Jurkat, Clone E6-1 (cell line): Measurements from ENCODE around the gene APOLD1.
"Not testable (repeated sequence)": the region's sequence is repeated elsewhere in the genome, so short reads cannot be mapped to it uniquely, and the experiment has no call there.

Source experiments
- DNase-seq: peaks from one replicate; pipeline ENCODE4 v3.0.0-alpha.2; 2011; ENCODE audit warnings: low read depth, low spot score
- H3K4me3 ChIP-seq: 2 replicates; pipeline ENCODE4 v1.5.1; 2011; ENCODE audit warnings: mild to moderate bottlenecking, low read length, control low read depth, moderate library complexity

Gene APOLD1

GRCh38 chr12:12835378-12836146 is 50.1 kb downstream of the APOLD1 start:
- no peak for DNase-seq
- no peak overlapping the region for H3K4me3 ChIP-seq

GRCh38 chr12:12836571-12836970 is 51.1 kb downstream of the APOLD1 start:
- no peak overlapping the region for H3K4me3 ChIP-seq
- no peak for DNase-seq

DNA sequence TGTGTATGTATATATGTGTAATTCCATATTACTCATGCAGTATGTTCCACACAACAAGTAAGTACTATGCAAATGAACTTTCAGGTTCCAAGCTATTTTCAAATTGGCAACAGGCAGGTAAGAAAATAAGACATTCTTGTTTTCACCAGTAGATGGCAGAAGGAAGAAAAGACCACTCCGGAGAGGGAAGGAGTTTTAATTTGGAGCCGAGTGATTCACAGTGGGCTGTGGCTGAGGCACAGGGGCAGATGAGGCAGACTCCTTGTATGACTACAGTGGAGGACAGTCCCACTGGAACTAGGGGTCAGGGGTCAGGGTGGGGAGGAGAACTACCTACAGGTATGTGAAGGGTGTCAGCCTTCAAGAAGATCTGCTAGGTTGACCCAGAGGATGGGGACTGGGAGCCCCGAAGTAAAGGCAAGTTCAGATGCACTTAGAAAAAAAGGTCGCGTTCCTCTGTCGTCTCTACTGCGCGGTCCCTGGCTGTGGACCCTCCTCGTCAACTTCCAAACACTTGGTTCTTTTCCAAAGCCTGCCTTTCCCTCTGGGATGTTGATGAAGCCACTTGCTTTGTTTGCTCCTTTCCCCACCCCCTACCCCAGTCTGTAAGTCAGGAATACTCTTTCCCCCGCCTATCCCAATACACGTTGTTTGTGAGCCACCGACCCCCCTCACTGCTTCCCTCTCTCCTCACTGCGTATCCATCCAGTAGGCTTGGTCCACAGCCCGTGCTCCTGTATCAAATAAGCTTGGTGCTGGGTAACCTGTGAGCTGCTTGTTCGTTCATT is 51.8 kb downstream of the APOLD1 start:
- peak; percentile 35 for DNase-seq
- H3K4me3 ChIP-seq, result no peak overlapping the region

DNA sequence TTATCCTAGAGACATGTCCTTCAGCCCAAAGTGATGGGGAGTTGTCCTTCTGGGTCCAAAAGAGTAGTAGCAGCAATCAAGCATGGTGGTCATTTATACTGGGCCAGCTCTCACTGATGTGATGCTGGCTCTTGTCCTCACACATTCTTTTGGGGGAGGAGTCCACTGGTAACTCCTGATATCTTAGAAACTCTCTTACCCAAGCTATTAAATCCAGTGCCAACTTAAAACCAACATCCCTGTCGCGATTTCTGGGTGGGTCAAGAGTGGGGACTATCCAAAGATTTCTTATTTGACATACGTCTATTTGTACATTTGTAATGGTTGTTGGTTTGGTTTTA is 52.3 kb downstream of the APOLD1 start:
- no peak overlapping the region for H3K4me3 ChIP-seq
- DNase-seq, result no peak

DNA sequence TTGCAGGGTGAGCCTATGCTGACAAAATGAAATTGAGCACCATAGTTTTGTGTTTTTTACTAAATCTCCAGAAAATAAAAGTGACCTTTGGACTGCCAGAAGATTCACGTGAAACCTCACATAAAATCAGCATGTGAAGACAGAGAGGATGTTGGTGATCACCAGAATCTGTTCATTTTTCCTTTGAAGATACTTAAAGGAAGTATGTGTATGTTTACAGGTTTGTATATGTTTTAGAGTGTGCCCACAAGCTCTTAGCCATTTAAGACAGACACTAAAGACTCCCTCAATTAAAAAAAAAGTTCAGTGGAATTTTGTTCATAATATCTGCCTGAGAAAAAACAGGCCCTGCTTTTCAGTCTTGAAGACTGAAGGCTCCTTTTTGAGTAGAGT is 53.5 kb downstream of the APOLD1 start:
- no peak for DNase-seq
- no peak overlapping the region for H3K4me3 ChIP-seq

GRCh38 chr12:12839439-12839838 is 54.0 kb downstream of the APOLD1 start:
- not testable (repeated sequence) for H3K4me3 ChIP-seq, DNase-seq

DNA sequence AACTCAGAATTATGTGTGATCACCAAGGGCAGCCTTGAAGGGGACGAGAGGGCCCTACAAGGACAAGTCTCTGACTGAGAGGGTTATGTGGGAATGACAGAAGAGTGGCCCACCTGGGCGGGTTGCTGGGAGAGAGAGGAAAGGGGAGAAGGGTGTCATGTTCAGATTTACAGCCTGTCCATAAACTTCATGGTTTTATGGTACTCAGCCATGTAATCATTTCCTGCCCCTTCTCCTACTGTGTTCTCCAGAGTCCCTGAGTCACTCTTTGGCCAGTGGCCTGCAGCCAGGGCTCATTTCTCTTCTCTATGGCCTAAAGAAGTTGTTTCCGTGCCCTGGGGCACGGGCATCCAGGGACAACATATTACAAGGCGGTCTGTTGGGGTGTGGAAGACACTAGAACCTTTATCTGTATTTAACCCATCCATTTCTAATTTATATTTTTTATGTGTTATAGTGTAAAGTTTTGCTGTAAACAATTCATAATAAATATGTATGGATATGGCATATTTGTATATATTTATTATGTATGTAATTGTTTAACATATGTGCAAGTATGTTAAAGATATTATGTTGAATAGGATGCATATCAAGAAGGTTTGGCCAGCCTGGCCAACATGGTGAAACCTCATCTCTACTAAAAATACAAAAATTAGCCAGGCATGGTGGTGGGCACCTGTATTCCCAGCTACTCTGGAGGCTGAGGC is 54.6 kb downstream of the APOLD1 start:
- no peak for DNase-seq
- no peak overlapping the region for H3K4me3 ChIP-seq

DNA sequence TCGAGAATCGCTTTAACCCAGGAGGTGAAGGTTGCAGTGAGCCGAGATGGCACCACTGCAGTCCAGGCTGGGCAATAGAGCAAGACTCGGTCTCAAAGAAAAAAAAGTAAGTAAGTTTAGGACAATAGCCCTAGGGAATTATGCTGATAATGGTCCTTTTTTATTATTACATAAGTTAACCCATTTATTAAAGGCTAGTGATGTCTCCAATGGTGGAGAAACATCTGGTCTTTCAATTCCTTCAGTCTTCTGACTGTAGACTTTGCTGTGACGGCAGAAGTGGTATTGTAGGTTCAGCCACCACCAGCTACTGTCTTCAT is 55.1 kb downstream of the APOLD1 start:
- no peak overlapping the region for H3K4me3 ChIP-seq
- no peak for DNase-seq
